HepG2 (cell line): ENCODE data around the gene EMC9. TPM values are rescaled to one million over a fixed set of nuclear protein-coding genes. Genes with fewer than 3 reads are reported as not detected.
A peak's percentile ranks its signal among the peaks of the same experiment; 100 is the strongest.

Source experiments
- ATAC-seq: fragments of 200-7000 bp; cut with Tn5 transposase; 3 replicates; pipeline ENCODE4 v1.9.1; 2020; ENCODE audit warnings: mild to moderate bottlenecking, moderate library complexity
- BruUV-seq: library from RNA; stranded (reverse); fragments of 400-500 nt; replicated peaks from 2 replicates; lab custom pipeline; 2021; lab: Mats Ljungman, UMichigan
- CTCF ChIA-PET: fragments of 300-600 bp; formaldehyde crosslinking; extraction: SDS; loops from one replicate; lab custom pipeline; 2021; ENCODE audit warnings: low total read pairs, inconsistent platforms, low intra/inter-chr PET ratio; lab: Yijun Ruan, JAX
- POLR2A ChIA-PET: fragments of 350-600 bp; sonication (Branson Sonifier 250); formaldehyde crosslinking; loops from one replicate; lab custom pipeline; 2020; ENCODE audit warnings: antibody characterized with exemption, inconsistent platforms; lab: Yijun Ruan, JAX
- DNase-seq: peaks from one replicate; pipeline ENCODE4 v3.0.0-alpha.2; 2015; ENCODE audit warnings: low spot score
- FAIRE-seq: peaks from 3 replicates; lab custom pipeline; 2011; peaks lifted over from hg19 to GRCh38; lab: Jason Lieb, UNC
- H2AFZ ChIP-seq: one replicate; pipeline ENCODE4 v1.6.1; 2011; ENCODE audit warnings: low read length, inconsistent platforms
- H3K27ac ChIP-seq: fragments of 300-600 bp; 3 replicates; pipeline ENCODE4 v1.8.0; 2011; ENCODE audit warnings: mixed run types, mild to moderate bottlenecking, mixed read lengths, low read length, inconsistent platforms; ENCODE audit not compliant: insufficient read depth; ENCODE audit errors: extremely low read length
- H3K27me3 ChIP-seq, 2 experiments: fragments of 200-600 bp in 1 of 2; 2 replicates in 1 of 2; 3 replicates in 1 of 2; pipeline versions ENCODE4 v1.6.0 to v1.8.0; 2011; ENCODE audit warnings: low read length in 2 of 2, mild to moderate bottlenecking in 2 of 2, moderate library complexity in 2 of 2, inconsistent platforms in 1 of 2; ENCODE audit not compliant: insufficient read depth in 2 of 2, control insufficient read depth in 1 of 2
- H3K36me3 ChIP-seq, 2 experiments: fragments of 200-600 bp in 1 of 2; replicated peaks in 1 of 2; 2 replicates in 1 of 2; 3 replicates in 1 of 2; pipeline versions ENCODE4 v1.5.1 to v1.8.0; 2011; ENCODE audit warnings: low read length in 2 of 2, inconsistent platforms in 1 of 2; ENCODE audit not compliant: insufficient read depth in 2 of 2, control insufficient read depth in 1 of 2
- H3K4me1 ChIP-seq: 2 replicates; pipeline ENCODE4 v1.5.1; 2012; ENCODE audit warnings: low read length, inconsistent platforms; ENCODE audit not compliant: insufficient read depth
- H3K4me2 ChIP-seq: 2 replicates; pipeline ENCODE4 v1.6.0; 2011; ENCODE audit warnings: low read depth, low read length, inconsistent platforms
- H3K4me3 ChIP-seq, 3 experiments: fragments of 200-600 bp in 1 of 3; sonication (generic), shearing (Covaris generic) in 1 of 3; replicated peaks in 1 of 3; 2 replicates each; pipeline ENCODE4 v1.5.1; 2011 to 2016; ENCODE audit warnings: low read length in 3 of 3, inconsistent platforms in 2 of 3, low read depth in 2 of 3, mild to moderate bottlenecking in 2 of 3, control low read depth in 1 of 3, mixed read lengths in 1 of 3; ENCODE audit not compliant: insufficient read depth in 1 of 3
- H3K79me2 ChIP-seq: one replicate; pipeline ENCODE4 v1.6.1; 2011; ENCODE audit warnings: low read length, inconsistent platforms; ENCODE audit not compliant: insufficient read depth
- H3K9ac ChIP-seq: 2 replicates; pipeline ENCODE4 v1.6.0; 2011; ENCODE audit warnings: mild to moderate bottlenecking, low read depth, low read length, inconsistent platforms; ENCODE audit not compliant: insufficient read depth
- H3K9me3 ChIP-seq: 2 replicates; pipeline ENCODE4 v1.5.1; 2012; ENCODE audit warnings: mild to moderate bottlenecking, low read length
- H4K20me1 ChIP-seq: 2 replicates; pipeline ENCODE4 v1.6.0; 2011; ENCODE audit warnings: inconsistent platforms, mild to moderate bottlenecking, low read length, moderate library complexity; ENCODE audit not compliant: insufficient read depth
- GLI4 ChIP-seq: sonication (generic); formaldehyde crosslinking; IDR thresholded peaks from 2 replicates; pipeline ENCODE4 v1.5.1; 2020; ENCODE audit warnings: missing genetic modification reagents, mild to moderate bottlenecking, moderate library complexity, borderline replicate concordance
- MZF1 ChIP-seq: sonication (generic); formaldehyde crosslinking; IDR thresholded peaks from 2 replicates; pipeline ENCODE4 v1.8.1; 2023; ENCODE audit warnings: mild to moderate bottlenecking, missing genetic modification reagents, borderline replicate concordance
- NAIF1 ChIP-seq: sonication (generic); formaldehyde crosslinking; IDR thresholded peaks from 2 replicates; pipeline ENCODE4 v1.5.0; 2020; ENCODE audit warnings: mild to moderate bottlenecking, missing genetic modification reagents, borderline replicate concordance
- NFATC3 ChIP-seq: sonication (generic); formaldehyde crosslinking; IDR thresholded peaks from 2 replicates; pipeline ENCODE4 v1.5.1; 2020; ENCODE audit warnings: mild to moderate bottlenecking, missing genetic modification reagents
- PAF1 ChIP-seq: IDR thresholded peaks from 2 replicates; pipeline ENCODE4 v1.6.1; 2016; ENCODE audit warnings: missing genetic modification reagents, missing compliant biosample characterization
- PRDM10 ChIP-seq: sonication (generic); formaldehyde crosslinking; IDR thresholded peaks from 2 replicates; pipeline ENCODE4 v1.4.0; 2020; ENCODE audit warnings: low read depth, missing genetic modification reagents
- SIN3B ChIP-seq: fragments of 150-350 bp; IDR thresholded peaks from 2 replicates; pipeline ENCODE4 v1.6.1; 2014; ENCODE audit warnings: low read length
- SP5 ChIP-seq: IDR thresholded peaks from 2 replicates; pipeline ENCODE4 v1.6.1; 2016; ENCODE audit warnings: low read depth, borderline replicate concordance
- U2AF1 ChIP-seq: fragments of 200-400 bp; formaldehyde crosslinking; optimal IDR thresholded peaks from 2 replicates; pipeline ENCODE3; 2017; ENCODE audit warnings: mild to moderate bottlenecking, low read depth, low read length
- ZBTB38 ChIP-seq: sonication (generic); formaldehyde crosslinking; IDR thresholded peaks from 2 replicates; pipeline ENCODE4 v1.5.1; 2020; ENCODE audit warnings: mild to moderate bottlenecking, missing genetic modification reagents
- ZKSCAN5 ChIP-seq: sonication (generic); formaldehyde crosslinking; IDR thresholded peaks from 2 replicates; pipeline ENCODE4 v1.5.1; 2020; ENCODE audit warnings: mild to moderate bottlenecking, missing genetic modification reagents
- ZNF430 ChIP-seq: sonication (generic); formaldehyde crosslinking; IDR thresholded peaks from 2 replicates; pipeline ENCODE4 v1.9.0; 2021; ENCODE audit warnings: mild to moderate bottlenecking, missing genetic modification reagents
- ZNF44 ChIP-seq: sonication (generic); formaldehyde crosslinking; IDR thresholded peaks from 2 replicates; pipeline ENCODE4 v1.5.1; 2020; ENCODE audit warnings: mild to moderate bottlenecking, missing genetic modification reagents
- ZNF446 ChIP-seq: sonication (generic); formaldehyde crosslinking; IDR thresholded peaks from 2 replicates; pipeline ENCODE4 v1.5.0; 2020; ENCODE audit warnings: mild to moderate bottlenecking, missing genetic modification reagents
- ZNF607 ChIP-seq: sonication (generic); formaldehyde crosslinking; IDR thresholded peaks from 2 replicates; pipeline ENCODE4 v1.5.1; 2020; ENCODE audit warnings: missing genetic modification reagents, mild to moderate bottlenecking, borderline replicate concordance
- ZSCAN31 ChIP-seq: sonication (generic); formaldehyde crosslinking; IDR thresholded peaks from 2 replicates; pipeline ENCODE4 v1.5.0; 2020; ENCODE audit warnings: low read depth, mild to moderate bottlenecking, missing genetic modification reagents
- WGBS: methylation state at CpG from one replicate; pipeline ENCODE4 v1.1.6; 2017; ENCODE audit warnings: low lambda C conversion rate; 5-methylcytosine and 5-hydroxymethylcytosine counted together
- in situ Hi-C: cut with HindIII; loops from 2 replicates; pipeline ENCODE4 v1.10.0; 2017; ENCODE audit warnings: low pct_unique_long_range_greater_than_20kb; ENCODE audit not compliant: extremely low pct_ligation_motif_present
- intact Hi-C: fragments of 100-400 bp; cut with micrococcal nuclease; formaldehyde crosslinking; loops from one replicate; pipeline ENCODE4 v1.10.0; 2022; ENCODE audit not compliant: unreplicated experiment
- polyA plus RNA-seq, 8 experiments: library from polyadenylated mRNA; depleted of rRNA in 3 of 8; stranded (reverse) in 7 of 8; unstranded in 1 of 8; fragments of >200 nt; fragmentation: Illumina TruSeq in 4 of 8; extraction: Trizol in 4 of 8; gene quantifications; 2 replicates each; pipeline versions ENCODE4 v1.2.1 to v1.2.3, GENCODE V29; 2011 to 2016; ENCODE audit warnings: low read depth in 4 of 8, missing spikeins in 1 of 8, mixed read lengths in 1 of 8; ENCODE audit not compliant: insufficient read depth in 1 of 8
- total RNA-seq, 5 experiments: library from RNA; depleted of rRNA; stranded (reverse); fragments of >200 nt; fragmentation: Illumina TruSeq; extraction: Trizol; gene quantifications; 2 replicates each; pipeline ENCODE4 v1.2.3, GENCODE V29; 2016; ENCODE audit warnings: low read depth in 1 of 5
- TF ChIP-seq, protein P1 (sequence below): IDR thresholded peaks from 2 replicates; pipeline ENCODE4 v1.6.1; 2016; ENCODE audit warnings: missing compliant biosample characterization, missing genetic modification reagents, borderline replicate concordance

EMC9 gene
- total and polyA plus RNA-seq, 2 of the 13 experiments (the other 11 are each of a cell fraction or from before 2014, with no cell fraction given), result 60.5 to 78.7 TPM

- peak; percentile 61; the same call in 1 of the 2 replicates for TF ChIP-seq PRDM10 (CRISPR knock-in tag)
- TF ChIP-seq, protein P1, sequence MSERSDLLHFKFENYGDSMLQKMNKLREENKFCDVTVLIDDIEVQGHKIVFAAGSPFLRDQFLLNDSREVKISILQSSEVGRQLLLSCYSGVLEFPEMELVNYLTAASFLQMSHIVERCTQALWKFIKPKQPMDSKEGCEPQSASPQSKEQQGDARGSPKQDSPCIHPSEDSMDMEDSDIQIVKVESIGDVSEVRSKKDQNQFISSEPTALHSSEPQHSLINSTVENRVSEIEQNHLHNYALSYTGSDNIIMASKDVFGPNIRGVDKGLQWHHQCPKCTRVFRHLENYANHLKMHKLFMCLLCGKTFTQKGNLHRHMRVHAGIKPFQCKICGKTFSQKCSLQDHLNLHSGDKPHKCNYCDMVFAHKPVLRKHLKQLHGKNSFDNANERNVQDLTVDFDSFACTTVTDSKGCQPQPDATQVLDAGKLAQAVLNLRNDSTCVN (CRISPR knock-in tag), result peak; percentile 29; the same call in 1 of the 2 replicates
Measured at GRCh38 chr14:24130717-24131548, 10.5 kb downstream of the EMC9 start (continued).

DNA sequence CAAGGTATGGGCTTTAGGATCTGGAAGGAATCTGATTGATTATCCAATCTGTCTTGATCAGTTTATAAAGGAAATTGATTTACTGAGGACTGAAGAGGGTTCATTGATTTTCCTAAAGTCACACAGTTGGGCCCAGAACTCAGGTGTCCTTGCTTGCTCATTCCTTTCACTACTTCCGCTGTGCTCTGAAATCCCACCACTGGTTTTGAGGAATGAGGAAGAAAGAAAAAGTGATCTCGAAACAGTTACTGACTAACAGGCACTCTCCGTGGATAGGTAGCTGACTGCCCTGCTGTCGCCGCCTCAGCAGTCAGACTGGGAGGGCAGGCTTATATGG is 11.0 kb downstream of the EMC9 start, which contains the start of gene FITM1:
Gene FITM1 (plus strand): TSS at position 280 of the 337 bp plus-strand sequence. CDS start 905 bp downstream, outside the sequence.
- H3K4me2 ChIP-seq, result peak within 1 kb of the TSS; percentile 12
- H3K4me3 ChIP-seq, result peak within 1 kb of the TSS in 1 of 3 experiments; percentile 2; a peak in 1 of 6 replicates
- intact Hi-C loops, result no loop called here
- H3K27ac ChIP-seq, result peak within 1 kb of the TSS; percentile 48
- ATAC-seq (peak; percentile 2), FAIRE-seq (no peak), DNase-seq (no peak)
- in situ Hi-C loops, result loop anchor here (25.0 kb wide), 1 partner anchor 818 kb away; the partner anchor contains the start of genes BCL2L2, PABPN1 and PPP1R3E
- no peak within 1 kb of the TSS for H2AFZ ChIP-seq
- H3K9ac ChIP-seq, result peak within 1 kb of the TSS; percentile 11
- H3K27me3 ChIP-seq, result no peaks in the 10 kb centered on the region
- CTCF ChIA-PET, result no interaction called here
- POLR2A ChIA-PET, result interaction anchor here (0.7 to 22.7 kb wide), 7 partner anchors 10 to 58 kb away, joined by 3 to 977 read pairs (median 5); partner anchors contain the start of genes DCAF11, EMC9, IPO4 and IRF9
- no peaks in the 10 kb centered on the region for H3K79me2 ChIP-seq
- H3K4me1 ChIP-seq, result peaks cover 49% of the 10 kb centered on the region
- no peaks in the 10 kb centered on the region for H4K20me1 ChIP-seq
- H3K36me3 ChIP-seq, result no peaks in the 10 kb centered on the region
- WGBS, result 97% methylated on average over 5 of the region's 5 CpGs
- no peaks in the 10 kb centered on the region for H3K9me3 ChIP-seq
- no TSS peak for BruUV-seq
- TF ChIP-seq MZF1 (0 out of 2 replicates have a peak, but pooled peaks have one; percentile 91), SIN3B (no peak), ZNF607 (CRISPR knock-in tag) (0 out of 2 replicates have a peak, but pooled peaks have one; percentile 4), ZSCAN31 (CRISPR knock-in tag) (no peak), U2AF1 (no peak), ZNF446 (CRISPR knock-in tag) (no peak), ZKSCAN5 (no peak), PAF1 (CRISPR knock-in tag) (no peak), GLI4 (CRISPR knock-in tag) (no peak), SP5 (CRISPR knock-in tag) (no peak), ZNF44 (0 out of 2 replicates have a peak, but pooled peaks have one; percentile 17), ZBTB38 (CRISPR knock-in tag) (peak; percentile 14; the same call in 1 of the 2 replicates), NAIF1 (CRISPR knock-in tag) (no peak), NFATC3 (CRISPR knock-in tag) (no peak), ZNF430 (CRISPR knock-in tag) (no peak)
